HCT116 (cell line): ENCODE measurements around the gene DHX58. TPM values are rescaled to one million over a fixed set of nuclear protein-coding genes. Genes with fewer than 3 reads are reported as not detected.

ENCODE experiments used
- ATAC-seq: fragments of 200-7000 bp; cut with Tn5 transposase; 2 replicates; pipeline ENCODE4 v1.9.1; 2020; ENCODE audit warnings: mild to moderate bottlenecking, moderate library complexity
- BruUV-seq: library from RNA; stranded (reverse); fragments of 400-500 nt; replicated peaks from 2 replicates; lab custom pipeline; 2021; lab: Mats Ljungman, UMichigan
- CTCF ChIA-PET: fragments of 300-600 bp; sonication (Branson Sonifier 250); formaldehyde crosslinking; loops from one replicate; lab custom pipeline; 2021; ENCODE audit warnings: antibody characterized with exemption; lab: Charles Lee
- POLR2A ChIA-PET: fragments of 300-600, 350-600 bp; sonication (Branson Sonifier 250); formaldehyde crosslinking; loops from one replicate; lab custom pipeline; 2021; ENCODE audit warnings: antibody characterized with exemption; lab: Charles Lee
- RAD21 ChIA-PET, 2 experiments: fragments of 300-600 bp; sonication (Branson Sonifier 250); formaldehyde crosslinking; loops; one replicate each; lab custom pipeline; 2023; ENCODE audit warnings: low total read pairs in 2 of 2; ENCODE audit not compliant: uncharacterized antibody in 2 of 2, unreplicated experiment in 2 of 2, low non-redundant PET in 1 of 2; lab: Charles Lee
- DNase-seq: peaks from one replicate; pipeline ENCODE4 v3.0.0-alpha.2; 2010; ENCODE audit warnings: low read depth, low spot score
- H2AFZ ChIP-seq: fragments of 200-600 bp; shearing (Covaris generic), sonication (generic); 2 replicates; pipeline ENCODE4 v1.6.1; 2017; ENCODE audit warnings: low read depth, mixed run types, mixed read lengths, antibody characterized with exemption, low read length; ENCODE audit not compliant: poor library complexity, severe bottlenecking
- H3K27ac ChIP-seq: 2 replicates; pipeline ENCODE4 v1.5.1; 2012; ENCODE audit warnings: low read depth, low read length
- H3K27me3 ChIP-seq: fragments of 200-600 bp; sonication (generic); 2 replicates; pipeline ENCODE4 v1.6.1; 2016; ENCODE audit warnings: mixed run types, low read length, mixed read lengths; ENCODE audit not compliant: insufficient read depth
- H3K36me3 ChIP-seq, 2 experiments: fragments of 200-500 bp in 1 of 2; fragments of 200-600 bp in 1 of 2; sonication (Bioruptor generic) in 1 of 2; sonication (generic) in 1 of 2; 2 replicates each; pipeline versions ENCODE4 v1.5.1 to v1.6.1; 2014 to 2016; ENCODE audit warnings: low read length in 2 of 2, inconsistent platforms in 1 of 2, mixed read lengths in 1 of 2, mixed run types in 1 of 2; ENCODE audit not compliant: insufficient read depth in 2 of 2, control insufficient read depth in 1 of 2
- H3K4me1 ChIP-seq, 2 experiments: fragments of 200-600 bp in 1 of 2; sonication (generic) in 1 of 2; 2 replicates each; pipeline versions ENCODE4 v1.5.1 to v1.6.1; 2012 to 2017; ENCODE audit warnings: low read length in 2 of 2, inconsistent platforms in 1 of 2, mild to moderate bottlenecking in 1 of 2, mixed read lengths in 1 of 2, mixed run types in 1 of 2, moderate library complexity in 1 of 2; ENCODE audit not compliant: insufficient read depth in 2 of 2, control insufficient read depth in 1 of 2
- H3K4me2 ChIP-seq: fragments of 200-600 bp; sonication (generic); 2 replicates; pipeline ENCODE4 v1.6.1; 2017; ENCODE audit warnings: mixed run types, low read length, mixed read lengths
- H3K4me3 ChIP-seq, 2 experiments: fragments of 200-600 bp in 1 of 2; sonication (generic) in 1 of 2; replicated peaks in 1 of 2; 2 replicates each; pipeline ENCODE4 v1.5.1; 2011 to 2016; ENCODE audit warnings: low read length in 2 of 2, control low read depth in 1 of 2, low read depth in 1 of 2, mild to moderate bottlenecking in 1 of 2, mixed read lengths in 1 of 2, mixed run types in 1 of 2
- H3K79me2 ChIP-seq: fragments of 200-600 bp; sonication (generic); 2 replicates; pipeline ENCODE4 v1.6.1; 2017; ENCODE audit warnings: mild to moderate bottlenecking, mixed run types, low read length, moderate library complexity, mixed read lengths; ENCODE audit not compliant: insufficient read depth
- H3K9ac ChIP-seq: fragments of 200-600 bp; sonication (generic); 2 replicates; pipeline ENCODE4 v1.6.1; 2016; ENCODE audit warnings: low read length, mixed read lengths
- H3K9me2 ChIP-seq: fragments of 200-600 bp; sonication (generic), shearing (Covaris generic); 2 replicates; pipeline ENCODE4 v1.6.1; 2017; ENCODE audit warnings: mixed run types, mild to moderate bottlenecking, moderate library complexity; ENCODE audit not compliant: insufficient read depth
- H3K9me3 ChIP-seq, 2 experiments: fragments of 200-500 bp in 1 of 2; fragments of 200-600 bp in 1 of 2; sonication (Bioruptor generic) in 1 of 2; sonication (generic) in 1 of 2; 2 replicates each; pipeline ENCODE4 v1.6.1; 2014 to 2017; ENCODE audit warnings: low read length in 2 of 2, mixed read lengths in 2 of 2, inconsistent platforms in 1 of 2, low read depth in 1 of 2, mild to moderate bottlenecking in 1 of 2, mixed run types in 1 of 2, moderate library complexity in 1 of 2; ENCODE audit not compliant: control insufficient read depth in 1 of 2, insufficient read depth in 1 of 2
- H4K20me1 ChIP-seq: fragments of 200-600 bp; sonication (generic), shearing (Covaris generic); 2 replicates; pipeline ENCODE4 v1.6.1; 2017; ENCODE audit warnings: mixed run types, mild to moderate bottlenecking, moderate library complexity; ENCODE audit not compliant: insufficient read depth
- SRF ChIP-seq: IDR thresholded peaks from 2 replicates; pipeline ENCODE4 v1.6.1; 2012; ENCODE audit warnings: low read depth
- YY1 ChIP-seq: IDR thresholded peaks from 2 replicates; pipeline ENCODE4 v1.6.1; 2011; ENCODE audit warnings: low read length, low read depth, moderate library complexity, mild to moderate bottlenecking; ENCODE audit not compliant: insufficient replicate concordance; ENCODE audit errors: extremely low read depth
- ZFX ChIP-seq: fragments of 450-650 bp; IDR thresholded peaks from 2 replicates; pipeline ENCODE4 v1.6.1; 2017
- intact Hi-C: fragments of 100-400 bp; cut with micrococcal nuclease; formaldehyde crosslinking; loops from 2 replicates; pipeline ENCODE4 v1.10.0; 2022
- total RNA-seq: library from RNA; stranded (reverse); gene quantifications from one replicate; pipeline ENCODE4 v1.2.1, GENCODE V29; 2021; ENCODE audit not compliant: unreplicated experiment
- TF ChIP-seq, protein P1 (sequence below): IDR thresholded peaks from 2 replicates; pipeline ENCODE4 v1.6.1; 2012; ENCODE audit warnings: low read depth
- TF ChIP-seq, protein P2 (sequence below), 3 experiments: fragments of 200-600 bp in 1 of 3; sonication (generic) in 1 of 3; IDR thresholded peaks in 2 of 3; conservative IDR thresholded peaks in 1 of 3; 2 replicates each; pipeline ENCODE4 v1.5.1; 2012 to 2017; ENCODE audit warnings: low read depth in 2 of 3, low read length in 2 of 3, antibody characterized with exemption in 1 of 3, borderline replicate concordance in 1 of 3, control low read depth in 1 of 3, mild to moderate bottlenecking in 1 of 3, mixed read lengths in 1 of 3, mixed run types in 1 of 3, moderate library complexity in 1 of 3; ENCODE audit not compliant: insufficient read depth in 1 of 3

The DHX58 gene
- total RNA-seq, 1 experiment from 2014 or later, result 1.2 TPM

DNA sequence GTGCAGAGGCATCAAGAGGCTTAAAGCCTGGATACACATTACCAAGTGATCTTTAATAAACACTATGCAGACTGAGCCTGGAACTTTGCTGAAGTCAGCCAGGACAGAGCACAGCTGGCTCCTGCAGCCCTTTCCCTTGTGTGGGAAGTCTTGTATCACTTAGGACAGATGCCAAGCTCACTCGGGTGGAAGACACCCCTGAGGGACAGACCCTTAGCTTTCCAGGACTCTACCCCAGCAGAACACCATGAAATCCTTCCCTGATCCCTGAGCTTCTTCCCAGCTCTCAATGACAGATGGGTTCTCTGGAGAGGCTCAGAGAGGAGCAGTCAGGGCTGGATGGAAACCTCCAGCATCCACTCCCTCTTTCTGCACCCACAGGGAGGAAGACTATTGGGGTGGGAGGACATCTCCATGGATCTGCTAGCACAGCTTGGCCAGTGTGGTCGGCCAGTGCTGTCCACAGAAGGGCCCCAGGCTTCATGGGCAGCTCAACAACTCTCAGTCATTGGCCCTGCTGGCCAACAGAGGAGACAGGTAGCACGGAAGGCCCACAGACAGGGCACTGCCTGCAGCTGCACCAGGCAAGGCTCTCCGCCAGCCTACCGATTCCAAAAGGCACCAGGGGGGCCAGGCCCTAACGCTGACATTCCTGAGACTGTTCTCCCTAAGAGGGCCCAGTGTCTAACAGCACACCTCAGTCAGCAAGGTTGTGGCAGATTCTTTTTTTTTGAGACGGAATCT, 26.4 kb upstream of the DHX58 start:
- POLR2A ChIA-PET, result interaction anchor here (1.2 kb wide), 1 partner anchor 13 kb away, joined by 3 read pairs; no protein-coding TSS in a partner anchor
- peaks cover 4 to 19% of the 10 kb centered on the region in 2 experiments; a peak in 3 of 4 replicates for H3K36me3 ChIP-seq
- H3K4me2 ChIP-seq, result no peak overlapping the region
- peaks cover 96% of the 10 kb centered on the region for H3K79me2 ChIP-seq
- H3K27ac ChIP-seq, result no peak overlapping the region
- H3K4me3 ChIP-seq, result no peak overlapping the region
- no peak overlapping the region for H2AFZ ChIP-seq
- H3K9ac ChIP-seq, result no peak overlapping the region
- no peak; the same call in 1 of the 2 replicates for ATAC-seq
- H3K9me2 ChIP-seq, result no peaks in the 10 kb centered on the region
- intact Hi-C loops, result no loop called here
- BruUV-seq, result no TSS peak
- RAD21 ChIA-PET, result no interaction called here
- TF ChIP-seq ZFX (no peak), YY1 (no peak), SRF (no peak)
- TF ChIP-seq, protein P1, sequence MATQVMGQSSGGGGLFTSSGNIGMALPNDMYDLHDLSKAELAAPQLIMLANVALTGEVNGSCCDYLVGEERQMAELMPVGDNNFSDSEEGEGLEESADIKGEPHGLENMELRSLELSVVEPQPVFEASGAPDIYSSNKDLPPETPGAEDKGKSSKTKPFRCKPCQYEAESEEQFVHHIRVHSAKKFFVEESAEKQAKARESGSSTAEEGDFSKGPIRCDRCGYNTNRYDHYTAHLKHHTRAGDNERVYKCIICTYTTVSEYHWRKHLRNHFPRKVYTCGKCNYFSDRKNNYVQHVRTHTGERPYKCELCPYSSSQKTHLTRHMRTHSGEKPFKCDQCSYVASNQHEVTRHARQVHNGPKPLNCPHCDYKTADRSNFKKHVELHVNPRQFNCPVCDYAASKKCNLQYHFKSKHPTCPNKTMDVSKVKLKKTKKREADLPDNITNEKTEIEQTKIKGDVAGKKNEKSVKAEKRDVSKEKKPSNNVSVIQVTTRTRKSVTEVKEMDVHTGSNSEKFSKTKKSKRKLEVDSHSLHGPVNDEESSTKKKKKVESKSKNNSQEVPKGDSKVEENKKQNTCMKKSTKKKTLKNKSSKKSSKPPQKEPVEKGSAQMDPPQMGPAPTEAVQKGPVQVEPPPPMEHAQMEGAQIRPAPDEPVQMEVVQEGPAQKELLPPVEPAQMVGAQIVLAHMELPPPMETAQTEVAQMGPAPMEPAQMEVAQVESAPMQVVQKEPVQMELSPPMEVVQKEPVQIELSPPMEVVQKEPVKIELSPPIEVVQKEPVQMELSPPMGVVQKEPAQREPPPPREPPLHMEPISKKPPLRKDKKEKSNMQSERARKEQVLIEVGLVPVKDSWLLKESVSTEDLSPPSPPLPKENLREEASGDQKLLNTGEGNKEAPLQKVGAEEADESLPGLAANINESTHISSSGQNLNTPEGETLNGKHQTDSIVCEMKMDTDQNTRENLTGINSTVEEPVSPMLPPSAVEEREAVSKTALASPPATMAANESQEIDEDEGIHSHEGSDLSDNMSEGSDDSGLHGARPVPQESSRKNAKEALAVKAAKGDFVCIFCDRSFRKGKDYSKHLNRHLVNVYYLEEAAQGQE, result no peak
- TF ChIP-seq, protein P2, sequence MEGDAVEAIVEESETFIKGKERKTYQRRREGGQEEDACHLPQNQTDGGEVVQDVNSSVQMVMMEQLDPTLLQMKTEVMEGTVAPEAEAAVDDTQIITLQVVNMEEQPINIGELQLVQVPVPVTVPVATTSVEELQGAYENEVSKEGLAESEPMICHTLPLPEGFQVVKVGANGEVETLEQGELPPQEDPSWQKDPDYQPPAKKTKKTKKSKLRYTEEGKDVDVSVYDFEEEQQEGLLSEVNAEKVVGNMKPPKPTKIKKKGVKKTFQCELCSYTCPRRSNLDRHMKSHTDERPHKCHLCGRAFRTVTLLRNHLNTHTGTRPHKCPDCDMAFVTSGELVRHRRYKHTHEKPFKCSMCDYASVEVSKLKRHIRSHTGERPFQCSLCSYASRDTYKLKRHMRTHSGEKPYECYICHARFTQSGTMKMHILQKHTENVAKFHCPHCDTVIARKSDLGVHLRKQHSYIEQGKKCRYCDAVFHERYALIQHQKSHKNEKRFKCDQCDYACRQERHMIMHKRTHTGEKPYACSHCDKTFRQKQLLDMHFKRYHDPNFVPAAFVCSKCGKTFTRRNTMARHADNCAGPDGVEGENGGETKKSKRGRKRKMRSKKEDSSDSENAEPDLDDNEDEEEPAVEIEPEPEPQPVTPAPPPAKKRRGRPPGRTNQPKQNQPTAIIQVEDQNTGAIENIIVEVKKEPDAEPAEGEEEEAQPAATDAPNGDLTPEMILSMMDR (IDR thresholded peaks at IDR 0.05 in 2 of 3, conservative IDR thresholded peaks at IDR 0.05 in 1 of 3; ENCODE audit: borderline replicate concordance in 1 of 3, insufficient read depth in 1 of 3, low read depth in 2 of 3, low read length in 2 of 3), result no peak
- TF ChIP-seq, all 23 proteins: peak for 0
- Histone ChIP-seq H3K27me3 (no peaks in the 10 kb centered on the region), H3K9me3 (no peaks in the 10 kb centered on the region), H4K20me1 (no peaks in the 10 kb centered on the region), H3K4me1 (peaks cover 0 to 11% of the 10 kb centered on the region in 2 experiments; a peak in 2 of 4 replicates)
- CTCF ChIA-PET, result no interaction called here
- DNase-seq, result no peak
